PC-3 (cell line): ENCODE data around the gene STARD9.

Experiments
- CTCF ChIP-seq: fragments of 300-600 bp; sonication (generic); conservative IDR thresholded peaks from 2 replicates; pipeline ENCODE4 v1.5.1; 2017; ENCODE audit warnings: antibody characterized with exemption, low read depth, mild to moderate bottlenecking, low read length
- EZH2phosphoT487 ChIP-seq: fragments of 300-600 bp; sonication (generic); IDR thresholded peaks from 2 replicates; pipeline ENCODE4 v1.6.1; 2018; ENCODE audit warnings: mild to moderate bottlenecking, antibody characterized with exemption, low read length, borderline replicate concordance

GRCh38 chr15:42674472-42674871 lies 99.1 kb downstream of the STARD9 start:
- TF ChIP-seq CTCF = no peak
- no peak for TF ChIP-seq EZH2phosphoT487
